Osteocyte (in vitro differentiated cells): ENCODE data around the gene NMRK1. TPM values are rescaled to one million over a fixed set of nuclear protein-coding genes. Genes with fewer than 3 reads are reported as not detected.

Source experiments
- DNase-seq: peaks from one replicate; pipeline ENCODE4 v3.0.0; 2021; ENCODE audit warnings: mixed read lengths; ENCODE audit not compliant: unreplicated experiment; ENCODE audit errors: extremely low spot score
- H3K27ac Mint-ChIP-seq: one replicate; pipeline ENCODE4 v1.8.0; 2021; ENCODE audit warnings: mild to moderate bottlenecking, mixed read lengths; ENCODE audit not compliant: unreplicated experiment
- H3K27me3 Mint-ChIP-seq: one replicate; pipeline ENCODE4 v1.8.0; 2021; ENCODE audit warnings: mixed read lengths; ENCODE audit not compliant: unreplicated experiment
- H3K36me3 Mint-ChIP-seq: one replicate; pipeline ENCODE4 v1.8.0; 2021; ENCODE audit warnings: mixed read lengths; ENCODE audit not compliant: unreplicated experiment
- H3K4me1 Mint-ChIP-seq: one replicate; pipeline ENCODE4 v1.8.0; 2021; ENCODE audit warnings: mixed read lengths; ENCODE audit not compliant: unreplicated experiment
- H3K4me3 Mint-ChIP-seq: one replicate; pipeline ENCODE4 v1.8.0; 2021; ENCODE audit warnings: mild to moderate bottlenecking, moderate library complexity, mixed read lengths; ENCODE audit not compliant: unreplicated experiment
- H3K9me3 Mint-ChIP-seq: one replicate; pipeline ENCODE4 v1.8.0; 2021; ENCODE audit warnings: mixed read lengths; ENCODE audit not compliant: unreplicated experiment
- CTCF ChIP-seq: fragments of 200-600 bp; sonication (generic); IDR thresholded peaks from 2 replicates; pipeline ENCODE4 v1.5.0; 2021; ENCODE audit warnings: antibody characterized with exemption, mild to moderate bottlenecking, moderate library complexity
- total RNA-seq: library from RNA; stranded (reverse); gene quantifications from 2 replicates; pipeline ENCODE4 v1.2.1, GENCODE V29; 2021

Gene NMRK1
- total RNA-seq, 1 donor from 2014 or later, result 11.4 TPM

DNA sequence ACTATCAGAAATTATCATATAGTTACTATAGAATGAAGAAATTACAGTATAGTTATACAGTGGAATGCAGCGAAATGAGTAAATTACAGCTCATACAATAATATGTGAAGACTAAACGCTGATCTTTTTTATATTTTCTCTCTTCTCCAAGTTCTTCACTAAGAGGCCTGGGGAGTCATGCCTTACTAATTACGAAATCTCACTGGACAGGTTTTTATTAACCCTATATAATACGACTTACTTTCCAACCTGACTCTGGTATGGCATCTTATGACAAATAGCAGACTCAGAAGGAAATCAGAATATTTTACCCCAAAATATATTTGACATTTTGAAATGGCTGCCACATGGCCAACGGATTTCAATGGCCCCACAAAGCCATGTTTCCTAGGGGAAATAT is 68.9 kb downstream of the NMRK1 start:
- H3K4me1 Mint-ChIP-seq, result peaks cover 5% of the 10 kb centered on the region
- H3K27ac Mint-ChIP-seq, result no peak overlapping the region
- no peaks in the 10 kb centered on the region for H3K9me3 Mint-ChIP-seq
- H3K36me3 Mint-ChIP-seq, result peaks cover 2% of the 10 kb centered on the region
- TF ChIP-seq CTCF, result no peak
- DNase-seq, result no peak
- H3K4me3 Mint-ChIP-seq, result no peak overlapping the region
- H3K27me3 Mint-ChIP-seq, result no peaks in the 10 kb centered on the region

- Mint-ChIP-seq H3K9me3 (no peaks in the 10 kb centered on the region), H3K27me3 (no peaks in the 10 kb centered on the region), H3K27ac (no peak overlapping the region), H3K4me1 (peaks cover 5% of the 10 kb centered on the region), H3K36me3 (peaks cover 7% of the 10 kb centered on the region), H3K4me3 (no peak overlapping the region)
- no peak for DNase-seq
- TF ChIP-seq CTCF, result no peak
These were observed 70.6 kb downstream of the NMRK1 start for GRCh38 chr9:75017378-75017777.

DNA sequence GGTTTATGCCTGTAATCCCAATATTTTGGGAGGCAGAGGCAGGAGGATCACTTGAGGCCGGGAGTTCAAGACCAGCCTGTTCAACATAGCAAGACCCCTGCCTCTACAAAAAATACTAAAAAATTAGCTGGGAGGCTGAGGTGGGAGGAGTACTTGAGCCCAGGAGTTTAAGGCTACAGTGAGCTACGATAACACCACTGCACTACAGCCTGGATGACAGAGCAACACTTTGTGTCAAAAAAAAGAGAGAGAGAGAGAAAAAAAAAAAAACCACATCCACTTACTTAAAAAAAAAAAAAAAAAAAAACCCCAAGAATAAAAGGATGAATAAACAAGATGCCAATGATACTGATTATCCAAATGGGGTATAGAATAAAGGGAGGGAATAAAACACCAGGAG is 74.2 kb downstream of the NMRK1 start:
- DNase-seq, result no peak
- Mint-ChIP-seq H3K36me3 (peaks cover 8% of the 10 kb centered on the region), H3K27ac (no peak overlapping the region), H3K27me3 (no peaks in the 10 kb centered on the region), H3K9me3 (no peaks in the 10 kb centered on the region), H3K4me1 (no peaks in the 10 kb centered on the region), H3K4me3 (no peak overlapping the region)
- TF ChIP-seq CTCF, result no peak

Other genes starting within 250 kb of the NMRK1 start
- gene TRPM6, start 200.2 kb downstream of the NMRK1 start, total RNA-seq, result not detected in 2 replicates
- gene C9orf40, start 135.2 kb downstream of the NMRK1 start, total RNA-seq, result 5.5 and 5.9 TPM in 2 replicates
- gene CARNMT1, start 59.9 kb downstream of the NMRK1 start, total RNA-seq, result 13.4 and 14.1 TPM in 2 replicates
- gene OSTF1, start 359 bp upstream of the NMRK1 start, total RNA-seq, result 21.4 and 21.8 TPM in 2 replicates